Right ventricle myocardium superior (tissue), 1 donor: ENCODE measurements around the gene HBE1. TPM values are rescaled to one million over a fixed set of nuclear protein-coding genes. Genes with fewer than 3 reads are reported as not detected.

Experiments used
- ATAC-seq: fragments of 200-7000 bp; cut with Tn5 transposase; one replicate; pipeline ENCODE4 v1.9.1; 2020; ENCODE audit warnings: mild to moderate bottlenecking; ENCODE audit not compliant: poor library complexity
- DNase-seq: peaks from one replicate; pipeline ENCODE4 v3.0.0-alpha.2; 2020
- intact Hi-C: fragments of 100-400 bp; cut with DNase I; formaldehyde crosslinking; loops from one replicate; pipeline ENCODE4 v1.11.2; 2022
- total RNA-seq: library from RNA; stranded (reverse); fragmentation: NEBNext Ultra II Directional; extraction: Animal tissue kit (Norgen Biotek cat#: 25700); gene quantifications from one replicate; pipeline ENCODE4 v1.2.1, GENCODE V29; 2021
- donor health status: DM: no; HTN: yes; CAD: no; lungs with severe emphysema.

Gene HBE1
- total RNA-seq, 1 donor from 2014 or later = not detected

DNA sequence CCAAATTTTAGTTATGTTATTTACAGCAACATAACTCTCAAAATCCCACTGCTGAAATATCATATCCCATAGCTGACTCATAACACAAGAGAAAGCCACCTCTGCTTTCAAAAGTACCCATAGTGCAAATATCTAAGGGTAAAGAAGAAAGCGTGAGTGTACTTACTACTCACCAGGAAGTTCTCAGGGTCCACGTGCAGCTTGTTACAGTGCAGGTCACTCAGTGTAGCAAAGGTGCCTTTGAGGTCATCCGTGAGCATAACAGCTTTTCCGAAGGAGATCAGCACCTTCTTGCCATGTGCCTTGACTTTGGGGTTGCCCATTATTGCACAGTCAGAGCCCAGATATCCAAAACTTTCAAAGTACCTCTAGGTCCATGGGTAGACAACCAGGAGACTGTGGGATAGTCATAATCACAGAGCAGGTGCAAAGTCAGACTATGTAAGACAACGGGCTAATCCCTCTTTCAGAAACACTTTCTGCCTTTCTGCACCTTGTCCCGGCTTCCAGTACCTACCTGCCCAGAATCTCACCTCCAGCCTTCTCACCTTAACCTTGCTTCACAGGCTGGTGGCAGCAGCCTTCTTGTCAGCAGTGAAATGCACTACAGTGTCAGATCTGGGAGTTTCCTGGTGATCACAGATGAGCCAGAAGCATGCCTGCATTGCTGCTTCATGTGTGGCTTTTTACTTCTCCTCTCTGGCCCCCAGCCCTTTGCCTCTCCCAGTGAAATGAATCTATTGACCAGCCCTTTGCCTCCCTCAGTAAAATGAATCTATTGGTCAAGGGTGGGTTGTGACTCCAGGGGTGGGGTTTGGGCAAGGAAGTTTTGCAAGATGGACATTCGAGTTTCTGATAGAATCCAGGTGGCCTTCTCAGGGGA is 26.6 kb downstream of the HBE1 start:
- DNase-seq = no peak
- intact Hi-C loops = no loop called here
- no peak for ATAC-seq

DNA sequence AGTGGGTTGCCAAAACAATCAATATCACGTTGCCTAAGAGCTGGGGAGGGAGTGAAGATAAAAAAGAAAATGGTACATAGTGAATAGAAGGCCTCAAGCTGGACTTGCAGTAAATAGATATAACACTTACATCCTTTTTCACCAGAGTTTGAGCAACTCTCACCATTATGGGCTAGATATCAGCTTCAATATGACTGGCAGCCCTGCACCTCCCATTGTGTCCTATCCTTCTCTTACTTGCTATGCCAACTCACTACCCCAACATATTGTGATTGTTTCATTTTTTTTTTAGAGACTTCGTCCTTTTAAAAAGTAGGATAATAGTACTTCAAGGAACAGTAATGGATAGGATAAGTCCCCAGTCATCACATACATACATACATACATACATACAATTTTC is 27.5 kb downstream of the HBE1 start:
- ATAC-seq = no peak
- no peak for DNase-seq
- intact Hi-C loops = no loop called here

DNA sequence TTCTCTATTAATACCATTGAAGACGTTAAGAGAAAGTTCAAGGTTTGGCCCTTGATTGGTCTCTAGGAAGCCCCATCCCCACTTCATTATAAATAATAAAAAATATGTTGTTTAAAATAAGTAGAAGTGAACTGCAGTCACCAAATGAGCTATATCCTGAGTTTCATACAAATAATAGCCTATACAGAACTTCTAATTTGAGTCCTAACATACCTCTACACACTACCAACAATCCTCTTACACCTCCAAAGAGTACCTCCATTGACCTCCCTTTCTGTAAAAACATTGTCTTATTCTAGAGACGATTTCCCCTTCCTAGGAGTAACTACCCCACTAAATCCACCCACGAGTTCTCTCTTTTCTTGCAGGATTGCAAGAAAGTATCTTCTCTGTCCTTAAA is 28.3 kb downstream of the HBE1 start:
- DNase-seq = no peak
- no peak for ATAC-seq
- intact Hi-C loops = no loop called here

DNA sequence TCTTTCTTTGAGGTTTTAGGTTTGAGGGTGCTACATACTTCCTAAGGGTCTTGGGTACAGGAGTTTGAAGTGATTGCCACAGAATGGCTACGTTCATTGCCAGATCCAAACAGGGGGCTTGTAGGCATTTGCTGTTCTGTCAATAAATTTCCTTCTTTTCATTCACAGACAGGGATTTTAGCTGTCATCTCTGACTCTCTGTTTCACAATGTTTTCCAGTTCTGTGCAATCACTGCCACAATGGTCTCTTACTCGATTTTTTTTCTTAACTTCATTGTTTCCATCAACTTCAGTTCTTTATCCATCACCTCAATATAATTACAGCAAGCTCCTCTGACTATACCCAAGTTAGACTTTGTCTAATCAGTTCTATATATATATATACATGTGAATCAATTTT is 29.3 kb downstream of the HBE1 start:
- no peak for ATAC-seq
- DNase-seq = no peak
- intact Hi-C loops = no loop called here

DNA sequence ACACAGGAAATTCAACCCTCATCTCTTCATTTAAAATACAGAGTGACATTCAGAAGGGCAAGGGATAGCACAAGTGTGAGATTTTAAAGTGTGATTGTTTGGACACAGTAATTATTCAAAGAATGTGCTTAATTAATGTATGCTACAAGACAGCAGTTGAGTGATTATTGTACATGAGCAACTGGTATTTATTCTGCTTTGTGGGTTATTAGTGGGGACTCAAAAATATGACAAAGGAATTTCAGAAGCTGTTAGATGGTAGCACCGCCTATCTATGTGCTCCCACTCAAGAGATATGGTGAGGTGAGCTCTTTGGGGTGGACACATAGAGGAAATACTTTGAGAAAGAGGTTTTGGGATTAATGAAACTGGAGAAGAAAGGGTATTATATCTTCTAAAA is 29.7 kb downstream of the HBE1 start:
- no peak for DNase-seq
- ATAC-seq = no peak
- intact Hi-C loops = no loop called here

DNA sequence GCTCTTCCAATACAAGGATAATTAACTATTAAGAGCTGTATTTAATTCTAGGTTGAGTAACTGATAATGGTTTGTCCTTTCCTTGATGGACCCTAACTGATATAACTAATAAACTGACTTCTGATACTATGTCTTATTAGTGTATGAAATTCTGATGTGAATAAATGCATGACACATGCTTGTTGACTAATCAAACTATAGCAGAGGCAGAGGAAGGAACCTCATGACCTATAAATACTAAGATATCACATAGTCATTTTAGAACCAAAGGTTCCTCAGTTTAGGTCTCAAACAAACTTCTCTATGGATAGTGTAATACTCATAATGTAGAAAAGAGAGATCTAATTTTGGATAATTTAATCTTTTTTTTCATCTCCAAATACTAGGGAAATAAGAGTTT is 30.7 kb downstream of the HBE1 start:
- intact Hi-C loops = no loop called here
- ATAC-seq (no peak), DNase-seq (no peak)

DNA sequence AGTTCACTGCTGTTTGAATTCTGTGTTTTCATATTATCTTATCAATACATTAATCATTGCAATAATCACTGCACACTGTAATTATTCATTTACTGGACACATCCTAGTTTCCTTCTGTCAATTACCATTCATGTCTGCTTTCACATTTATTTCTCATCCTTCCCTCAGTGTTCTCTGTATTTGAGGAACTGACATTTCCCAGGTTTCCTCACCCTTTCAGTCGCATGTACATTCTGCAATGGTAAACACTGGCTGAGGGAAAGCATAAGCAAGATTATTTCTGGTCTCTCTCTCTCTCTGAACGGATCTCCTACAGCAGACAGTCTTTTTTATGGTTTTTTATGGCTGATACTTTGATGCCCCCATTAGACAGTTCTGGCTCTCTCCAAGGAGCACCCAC is 31.3 kb downstream of the HBE1 start:
- ATAC-seq (no peak), DNase-seq (no peak)
- intact Hi-C loops = no loop called here

DNA sequence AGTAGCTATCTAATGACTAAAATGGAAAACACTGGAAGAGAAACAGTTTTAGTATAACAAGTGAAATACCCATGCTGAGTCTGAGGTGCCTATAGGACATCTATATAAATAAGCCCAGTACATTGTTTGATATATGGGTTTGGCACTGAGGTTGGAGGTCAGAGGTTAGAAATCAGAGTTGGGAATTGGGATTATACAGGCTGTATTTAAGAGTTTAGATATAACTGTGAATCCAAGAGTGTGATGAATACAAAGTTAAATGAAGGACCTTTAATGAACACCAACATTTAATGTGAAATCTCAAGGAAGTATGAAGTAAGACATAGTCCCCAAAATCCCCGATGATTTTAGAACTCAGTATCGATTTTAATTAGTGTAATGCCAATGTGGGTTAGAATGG is 32.3 kb downstream of the HBE1 start:
- intact Hi-C loops = no loop called here
- no peak for ATAC-seq
- no peak for DNase-seq

DNA sequence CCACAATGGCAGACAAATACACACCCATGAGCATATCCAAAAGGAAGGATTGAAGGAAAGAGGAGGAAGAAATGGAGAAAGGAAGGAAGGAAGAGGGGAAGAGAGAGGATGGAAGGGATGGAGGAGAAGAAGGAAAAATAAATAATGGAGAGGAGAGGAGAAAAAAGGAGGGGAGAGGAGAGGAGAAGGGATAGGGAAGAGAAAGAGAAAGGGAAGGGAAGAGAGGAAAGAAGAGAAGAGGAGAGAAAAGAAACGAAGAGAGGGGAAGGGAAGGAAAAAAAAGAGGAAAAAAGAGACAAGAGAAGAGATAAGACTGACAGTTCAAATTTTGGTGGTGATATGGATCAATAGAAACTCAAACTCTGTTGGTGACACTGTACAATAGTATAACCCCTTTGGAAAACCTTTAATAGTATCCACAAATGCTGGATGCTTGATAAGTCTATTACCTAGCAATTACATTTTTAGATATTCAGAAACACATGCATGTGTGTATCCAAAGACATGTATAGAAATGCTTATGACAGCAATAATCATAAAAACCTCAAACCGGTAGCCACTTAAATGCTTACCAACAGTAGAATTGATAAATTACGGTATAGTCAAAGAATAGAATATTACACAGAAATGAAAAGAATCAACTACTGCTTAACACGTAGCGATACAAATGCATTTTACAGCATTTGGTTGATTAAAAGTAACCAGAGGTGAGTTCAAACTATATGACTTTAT is 34.2 kb downstream of the HBE1 start:
- DNase-seq = no peak
- intact Hi-C loops = no loop called here
- ATAC-seq = no peak

DNA sequence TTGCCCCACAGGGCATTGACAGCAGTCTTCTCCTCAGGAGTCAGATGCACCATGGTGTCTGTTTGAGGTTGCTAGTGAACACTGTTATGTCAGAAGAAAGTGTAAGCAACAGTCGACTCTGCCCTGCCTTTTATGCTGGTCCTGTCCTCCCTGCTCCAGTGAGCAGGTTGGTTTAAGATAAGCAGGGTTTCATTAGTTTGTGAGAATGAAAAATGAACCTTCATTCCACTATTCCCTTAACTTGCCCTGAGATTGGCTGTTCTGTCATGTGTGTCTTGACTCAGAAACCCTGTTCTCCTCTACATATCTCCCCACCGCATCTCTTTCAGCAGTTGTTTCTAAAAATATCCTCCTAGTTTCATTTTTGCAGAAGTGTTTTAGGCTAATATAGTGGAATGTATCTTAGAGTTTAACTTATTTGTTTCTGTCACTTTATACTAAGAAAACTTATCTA is 35.3 kb downstream of the HBE1 start, which contains the start of gene HBD:
HBD (minus strand) TSS at position 103 of the 454 bp plus-strand sequence; CDS start at position 53, 50 bp downstream.
- DNase-seq (no peak), ATAC-seq (no peak)
- intact Hi-C loops = no loop called here

DNA sequence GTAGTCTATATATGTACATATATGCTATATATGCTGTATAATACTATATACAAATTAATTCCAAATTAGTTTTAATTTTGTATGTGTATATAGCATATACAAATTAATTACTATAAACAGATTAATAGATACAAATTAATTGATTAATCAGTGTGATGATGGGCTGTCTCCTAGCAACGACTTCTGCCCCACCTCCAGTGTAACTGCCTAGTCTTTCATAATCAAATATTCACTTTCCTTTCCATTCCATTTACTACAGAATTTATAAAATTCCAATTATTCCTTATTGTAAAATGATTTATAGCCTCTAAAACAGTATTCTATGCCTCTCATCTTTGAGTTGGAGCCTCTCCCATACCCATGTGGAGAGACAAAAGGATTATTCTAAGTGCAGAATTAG is 36.4 kb downstream of the HBE1 start:
- ATAC-seq = no peak
- intact Hi-C loops = no loop called here
- no peak for DNase-seq

DNA sequence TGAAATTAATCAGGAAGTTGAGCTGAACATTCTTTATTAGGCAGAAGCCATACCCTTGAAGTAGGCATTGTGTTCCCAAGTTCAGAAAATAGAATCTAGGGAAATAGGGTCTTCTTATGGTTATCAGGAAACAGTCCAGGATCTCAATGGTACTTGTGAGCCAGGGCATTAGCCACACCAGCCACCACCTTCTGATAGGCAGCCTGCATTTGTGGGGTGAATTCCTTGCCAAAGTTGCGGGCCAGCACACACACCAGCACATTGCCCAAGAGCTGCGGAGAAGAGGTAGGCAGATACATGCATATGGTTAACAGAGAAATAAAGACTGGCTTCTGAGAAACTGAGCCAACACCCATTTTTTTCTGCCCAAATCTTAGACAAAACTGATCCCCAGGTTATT is 36.9 kb downstream of the HBE1 start:
- DNase-seq (no peak), ATAC-seq (no peak)
- intact Hi-C loops = no loop called here

DNA sequence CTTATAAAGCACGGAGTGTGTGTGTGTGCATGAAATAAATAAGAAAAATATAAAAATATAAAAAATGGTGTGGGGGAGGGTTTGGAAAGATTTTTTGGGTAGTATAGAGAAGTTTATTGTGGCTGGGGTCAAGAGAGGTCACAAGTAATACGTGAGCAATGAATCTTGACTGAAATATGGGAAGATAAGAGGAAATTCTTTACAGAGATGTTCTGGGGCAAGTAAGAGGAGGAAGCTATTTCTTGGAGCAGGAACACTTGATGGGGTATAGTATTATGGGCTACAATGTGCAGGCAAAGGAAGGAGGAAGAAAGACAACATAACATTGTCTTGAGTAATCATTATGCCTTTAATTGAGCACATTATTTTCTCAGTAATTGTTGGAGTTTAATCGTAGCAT is 37.6 kb downstream of the HBE1 start:
- no peak for ATAC-seq
- DNase-seq = no peak
- intact Hi-C loops = no loop called here

DNA sequence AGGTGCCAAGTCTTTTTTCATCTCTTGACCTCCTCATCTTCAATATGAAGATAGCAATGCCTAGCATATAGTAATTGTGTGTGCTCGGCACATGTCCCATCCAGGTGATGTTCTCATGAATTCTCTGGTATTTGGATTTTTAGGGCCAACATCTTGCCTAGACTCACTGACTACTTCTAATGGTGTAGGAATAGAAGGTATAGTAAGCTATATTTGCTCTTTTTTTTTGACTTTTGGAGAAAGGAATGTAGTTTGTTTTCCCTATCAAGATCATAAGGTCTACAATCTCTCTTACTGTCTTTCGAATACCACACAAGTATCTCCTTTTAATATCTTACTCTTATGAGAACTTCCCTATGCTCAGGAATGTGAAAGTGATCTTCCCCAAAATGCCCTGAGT is 38.6 kb downstream of the HBE1 start:
- DNase-seq = no peak

DNA sequence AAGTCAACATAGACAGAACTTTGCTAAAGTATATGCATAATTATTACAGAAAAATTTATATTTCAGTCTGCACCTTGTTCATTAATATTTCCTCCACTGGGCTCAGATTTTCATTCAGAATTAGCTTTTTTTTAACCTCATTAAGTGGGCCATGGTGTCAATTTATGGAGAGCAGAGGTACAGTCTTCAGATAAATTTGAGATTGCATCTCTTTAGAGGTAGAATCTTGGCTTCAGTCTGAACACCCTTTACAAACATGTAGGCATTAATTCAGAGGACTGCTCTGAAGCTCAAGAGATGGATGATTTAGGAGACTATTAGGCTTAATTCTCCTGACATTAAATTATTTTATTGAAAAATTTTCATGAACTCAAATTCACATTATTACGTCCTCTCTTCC is 39.5 kb downstream of the HBE1 start:
- no peak for DNase-seq
- no peak for ATAC-seq
- intact Hi-C loops = no loop called here

More for the DNA sequence above, 38.6 kb downstream of the HBE1 start:
- ATAC-seq = no peak
- intact Hi-C loops = no loop called here

DNA sequence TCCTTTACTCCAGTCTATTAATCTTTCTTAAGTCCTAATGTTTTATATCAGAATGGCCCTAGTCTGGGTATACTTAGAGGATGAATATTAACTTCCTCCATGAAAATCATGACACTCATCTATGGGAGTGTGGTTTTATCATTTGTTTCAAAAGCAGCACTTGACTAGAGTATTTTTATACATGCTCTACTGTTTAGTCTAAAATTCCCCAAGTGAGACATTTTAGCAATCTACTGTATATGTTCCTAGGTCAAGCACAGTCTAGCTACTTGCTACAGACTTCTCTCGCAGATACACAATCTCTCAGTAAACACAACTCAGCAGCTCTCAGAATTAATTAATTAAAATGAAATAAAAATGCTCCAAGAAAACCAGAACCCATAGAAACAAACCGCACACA is 39.9 kb downstream of the HBE1 start:
- no peak for ATAC-seq
- DNase-seq = no peak
- intact Hi-C loops = no loop called here

DNA sequence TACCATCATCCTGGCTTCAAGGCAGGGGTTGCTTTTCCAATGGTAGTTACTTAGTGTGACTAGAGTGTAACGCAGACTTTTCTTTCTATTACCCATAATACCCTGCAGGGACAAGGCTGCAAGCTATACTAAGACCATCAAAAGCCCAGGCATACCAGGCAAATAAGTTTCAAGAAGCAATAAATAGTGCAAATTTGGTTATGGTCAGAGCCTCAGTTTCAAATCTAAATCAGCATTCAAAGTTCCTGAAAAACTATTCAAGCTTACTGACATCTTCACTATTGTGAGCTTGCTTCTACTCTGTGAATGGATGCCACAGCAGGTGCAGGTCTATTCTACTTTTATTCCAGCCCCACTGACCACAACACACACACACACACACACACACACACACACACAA is 40.4 kb downstream of the HBE1 start:
- ATAC-seq (no peak), DNase-seq (no peak)
- intact Hi-C loops = no loop called here

DNA sequence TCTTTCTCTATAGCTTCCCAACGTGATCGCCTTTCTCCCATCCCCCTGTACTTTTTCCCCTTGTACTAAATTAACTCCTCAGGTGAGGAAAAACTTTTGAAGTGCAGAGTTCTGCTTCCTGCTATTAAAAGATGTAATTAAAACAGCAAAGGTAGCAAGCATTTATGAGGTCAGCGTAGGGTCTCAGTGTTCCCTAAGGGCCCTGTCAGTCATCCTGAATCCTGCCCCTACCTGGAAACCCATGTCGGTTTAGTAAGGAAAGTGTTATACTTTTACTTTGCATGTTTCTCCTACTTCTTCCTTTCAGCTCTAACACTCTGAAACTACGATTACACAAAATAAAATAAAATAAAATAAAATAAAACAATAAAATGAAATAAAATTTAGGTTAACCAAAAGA is 41.6 kb downstream of the HBE1 start:
- intact Hi-C loops = no loop called here
- DNase-seq (no peak), ATAC-seq (no peak)

DNA sequence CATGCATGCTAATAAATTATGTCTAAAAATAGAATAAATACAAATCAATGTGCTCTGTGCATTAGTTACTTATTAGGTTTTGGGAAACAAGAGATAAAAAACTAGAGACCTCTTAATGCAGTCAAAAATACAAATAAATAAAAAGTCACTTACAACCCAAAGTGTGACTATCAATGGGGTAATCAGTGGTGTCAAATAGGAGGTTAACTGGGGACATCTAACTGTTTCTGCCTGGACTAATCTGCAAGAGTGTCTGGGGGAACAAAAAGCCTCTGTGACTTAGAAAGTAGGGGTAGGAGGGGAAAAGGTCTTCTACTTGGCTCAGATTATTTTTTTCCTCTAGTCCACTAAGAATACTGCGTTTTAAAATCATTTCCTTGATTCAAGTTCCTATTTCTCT is 42.1 kb downstream of the HBE1 start:
- no peak for DNase-seq
- ATAC-seq = no peak
- intact Hi-C loops = no loop called here

DNA sequence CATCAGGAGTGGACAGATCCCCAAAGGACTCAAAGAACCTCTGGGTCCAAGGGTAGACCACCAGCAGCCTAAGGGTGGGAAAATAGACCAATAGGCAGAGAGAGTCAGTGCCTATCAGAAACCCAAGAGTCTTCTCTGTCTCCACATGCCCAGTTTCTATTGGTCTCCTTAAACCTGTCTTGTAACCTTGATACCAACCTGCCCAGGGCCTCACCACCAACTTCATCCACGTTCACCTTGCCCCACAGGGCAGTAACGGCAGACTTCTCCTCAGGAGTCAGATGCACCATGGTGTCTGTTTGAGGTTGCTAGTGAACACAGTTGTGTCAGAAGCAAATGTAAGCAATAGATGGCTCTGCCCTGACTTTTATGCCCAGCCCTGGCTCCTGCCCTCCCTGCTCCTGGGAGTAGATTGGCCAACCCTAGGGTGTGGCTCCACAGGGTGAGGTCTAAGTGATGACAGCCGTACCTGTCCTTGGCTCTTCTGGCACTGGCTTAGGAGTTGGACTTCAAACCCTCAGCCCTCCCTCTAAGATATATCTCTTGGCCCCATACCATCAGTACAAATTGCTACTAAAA is 42.9 kb downstream of the HBE1 start, which contains the start of gene HBB:
HBB (minus strand) TSS at position 340 of the 579 bp plus-strand sequence; CDS start at position 290, 50 bp downstream.
- ATAC-seq (no peak), DNase-seq (no peak)
- intact Hi-C loops = no loop called here
